ENCODE measurements around the gene TMEM116.
A peak's percentile ranks its signal among the peaks of the same experiment; 100 is the strongest.

TMEM116 gene

DNA sequence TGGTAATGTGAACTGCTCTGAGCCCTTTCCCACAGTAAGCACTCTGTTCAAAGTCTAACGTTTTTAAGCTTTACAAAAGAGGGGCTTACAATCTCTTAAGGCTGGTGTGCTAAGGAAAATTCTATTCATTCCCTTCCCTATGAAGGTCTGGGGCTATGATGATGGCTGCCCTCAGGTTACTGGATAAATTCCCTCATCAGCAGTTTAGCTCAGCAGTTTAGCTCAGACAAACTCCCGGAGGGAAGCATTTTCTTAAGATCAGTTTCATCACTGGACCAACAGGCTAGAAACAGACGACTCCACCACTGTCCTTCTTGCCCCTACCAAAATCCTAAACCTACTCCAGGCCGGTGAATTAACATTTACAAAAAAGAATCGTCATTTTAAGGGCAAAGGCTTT lies 19.3 kb upstream of the TMEM116 start:
- Histone ChIP-seq H3K36me3 (ENCODE audit: control insufficient read depth in 2 of 2, insufficient read depth in 1 of 2, low read length in 2 of 2) (peaks cover 75 to 90% of the 10 kb centered on the region in 2 experiments), H3K4me1 (ENCODE audit: control insufficient read depth, insufficient read depth, low read length) (no peaks in the 10 kb centered on the region), H3K9me3 (ENCODE audit: control insufficient read depth, insufficient read depth, low read depth, low read length) (no peaks in the 10 kb centered on the region), H3K27ac (ENCODE audit: extremely low read depth, low read depth, low read length) (peak overlapping the region; percentile 20; the same call in 1 of the 2 replicates), H3K4me3 (ENCODE audit: low read depth, low read length) (no peak overlapping the region)
- TF ChIP-seq ZNF302 (tag by site-specific recombination; IDR thresholded peaks at IDR 0.05; ENCODE audit: low read depth), result no peak
- TF ChIP-seq, protein P1, sequence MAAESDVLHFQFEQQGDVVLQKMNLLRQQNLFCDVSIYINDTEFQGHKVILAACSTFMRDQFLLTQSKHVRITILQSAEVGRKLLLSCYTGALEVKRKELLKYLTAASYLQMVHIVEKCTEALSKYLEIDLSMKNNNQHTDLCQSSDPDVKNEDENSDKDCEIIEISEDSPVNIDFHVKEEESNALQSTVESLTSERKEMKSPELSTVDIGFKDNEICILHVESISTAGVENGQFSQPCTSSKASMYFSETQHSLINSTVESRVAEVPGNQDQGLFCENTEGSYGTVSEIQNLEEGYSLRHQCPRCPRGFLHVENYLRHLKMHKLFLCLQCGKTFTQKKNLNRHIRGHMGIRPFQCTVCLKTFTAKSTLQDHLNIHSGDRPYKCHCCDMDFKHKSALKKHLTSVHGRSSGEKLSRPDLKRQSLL (tag by site-specific recombination; IDR thresholded peaks at IDR 0.05), result no peak
- TF ChIP-seq ZNF521 (tag by site-specific recombination; IDR thresholded peaks at IDR 0.05), result no peak
- TF ChIP-seq ZNF223 (tag by site-specific recombination; IDR thresholded peaks at IDR 0.05), result no peak
- TF ChIP-seq, protein P2, sequence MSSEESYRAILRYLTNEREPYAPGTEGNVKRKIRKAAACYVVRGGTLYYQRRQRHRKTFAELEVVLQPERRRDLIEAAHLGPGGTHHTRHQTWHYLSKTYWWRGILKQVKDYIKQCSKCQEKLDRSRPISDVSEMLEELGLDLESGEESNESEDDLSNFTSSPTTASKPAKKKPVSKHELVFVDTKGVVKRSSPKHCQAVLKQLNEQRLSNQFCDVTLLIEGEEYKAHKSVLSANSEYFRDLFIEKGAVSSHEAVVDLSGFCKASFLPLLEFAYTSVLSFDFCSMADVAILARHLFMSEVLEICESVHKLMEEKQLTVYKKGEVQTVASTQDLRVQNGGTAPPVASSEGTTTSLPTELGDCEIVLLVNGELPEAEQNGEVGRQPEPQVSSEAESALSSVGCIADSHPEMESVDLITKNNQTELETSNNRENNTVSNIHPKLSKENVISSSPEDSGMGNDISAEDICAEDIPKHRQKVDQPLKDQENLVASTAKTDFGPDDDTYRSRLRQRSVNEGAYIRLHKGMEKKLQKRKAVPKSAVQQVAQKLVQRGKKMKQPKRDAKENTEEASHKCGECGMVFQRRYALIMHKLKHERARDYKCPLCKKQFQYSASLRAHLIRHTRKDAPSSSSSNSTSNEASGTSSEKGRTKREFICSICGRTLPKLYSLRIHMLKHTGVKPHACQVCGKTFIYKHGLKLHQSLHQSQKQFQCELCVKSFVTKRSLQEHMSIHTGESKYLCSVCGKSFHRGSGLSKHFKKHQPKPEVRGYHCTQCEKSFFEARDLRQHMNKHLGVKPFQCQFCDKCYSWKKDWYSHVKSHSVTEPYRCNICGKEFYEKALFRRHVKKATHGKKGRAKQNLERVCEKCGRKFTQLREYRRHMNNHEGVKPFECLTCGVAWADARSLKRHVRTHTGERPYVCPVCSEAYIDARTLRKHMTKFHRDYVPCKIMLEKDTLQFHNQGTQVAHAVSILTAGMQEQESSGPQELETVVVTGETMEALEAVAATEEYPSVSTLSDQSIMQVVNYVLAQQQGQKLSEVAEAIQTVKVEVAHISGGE (tag by site-specific recombination; conservative IDR thresholded peaks at IDR 0.05; ENCODE audit: low read depth), result no peak
- no peak for TF ChIP-seq SP7 (tag by site-specific recombination; IDR thresholded peaks at IDR 0.05)
- TF ChIP-seq ZNF768 (tag by site-specific recombination; IDR thresholded peaks at IDR 0.05), result no peak
- TF ChIP-seq GLIS1 (tag by site-specific recombination; IDR thresholded peaks at IDR 0.05), result no peak
- no peak for TF ChIP-seq ZNF510 (tag by site-specific recombination; IDR thresholded peaks at IDR 0.05; ENCODE audit: insufficient replicate concordance)
- TF ChIP-seq ZNF433 (tag by site-specific recombination; IDR thresholded peaks at IDR 0.05; ENCODE audit: low read depth), result no peak
- TF ChIP-seq, protein P3, sequence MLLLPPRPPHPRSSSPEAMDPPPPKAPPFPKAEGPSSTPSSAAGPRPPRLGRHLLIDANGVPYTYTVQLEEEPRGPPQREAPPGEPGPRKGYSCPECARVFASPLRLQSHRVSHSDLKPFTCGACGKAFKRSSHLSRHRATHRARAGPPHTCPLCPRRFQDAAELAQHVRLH (tag by site-specific recombination; IDR thresholded peaks at IDR 0.05), result no peak
- ChIA-PET CTCF (interaction anchor here (0.7 kb wide), 1 partner anchor 231 kb away, joined by 3 read pairs; no protein-coding TSS in a partner anchor), POLR2A (interaction anchor here (0.6 to 0.7 kb wide), 2 partner anchors 19 to 60 kb away, joined by 3 read pairs; partner anchors contain the start of gene TMEM116)

GRCh38 chr12:112031472-112031871 lies 18.5 kb upstream of the TMEM116 start:
- Histone ChIP-seq H3K27ac (ENCODE audit: extremely low read depth, low read depth, low read length) (no peak overlapping the region), H3K4me1 (ENCODE audit: control insufficient read depth, insufficient read depth, low read length) (no peaks in the 10 kb centered on the region), H3K36me3 (ENCODE audit: control insufficient read depth in 2 of 2, insufficient read depth in 1 of 2, low read length in 2 of 2) (peaks cover 71 to 84% of the 10 kb centered on the region in 2 experiments), H3K4me3 (ENCODE audit: low read depth, low read length) (no peak overlapping the region), H3K9me3 (ENCODE audit: control insufficient read depth, insufficient read depth, low read depth, low read length) (no peaks in the 10 kb centered on the region)
- POLR2A ChIA-PET, result no interaction called here
- CTCF ChIA-PET, result no interaction called here
- TF ChIP-seq ZNF701 (tag by site-specific recombination; IDR thresholded peaks at IDR 0.05) (no peak), SCRT2 (tag by site-specific recombination; IDR thresholded peaks at IDR 0.05) (no peak), ZNF596 (tag by site-specific recombination; IDR thresholded peaks at IDR 0.05) (no peak), ZNF571 (tag by site-specific recombination; IDR thresholded peaks at IDR 0.05) (no peak), ZNF843 (tag by site-specific recombination; IDR thresholded peaks at IDR 0.05) (no peak), ZNF362 (tag by site-specific recombination; IDR thresholded peaks at IDR 0.05) (no peak), ZNF549 (tag by site-specific recombination; IDR thresholded peaks at IDR 0.05) (no peak), ZNF791 (tag by site-specific recombination; IDR thresholded peaks at IDR 0.05) (no peak), ZBTB21 (tag by site-specific recombination; IDR thresholded peaks at IDR 0.05) (no peak)
- TF ChIP-seq, protein P4, sequence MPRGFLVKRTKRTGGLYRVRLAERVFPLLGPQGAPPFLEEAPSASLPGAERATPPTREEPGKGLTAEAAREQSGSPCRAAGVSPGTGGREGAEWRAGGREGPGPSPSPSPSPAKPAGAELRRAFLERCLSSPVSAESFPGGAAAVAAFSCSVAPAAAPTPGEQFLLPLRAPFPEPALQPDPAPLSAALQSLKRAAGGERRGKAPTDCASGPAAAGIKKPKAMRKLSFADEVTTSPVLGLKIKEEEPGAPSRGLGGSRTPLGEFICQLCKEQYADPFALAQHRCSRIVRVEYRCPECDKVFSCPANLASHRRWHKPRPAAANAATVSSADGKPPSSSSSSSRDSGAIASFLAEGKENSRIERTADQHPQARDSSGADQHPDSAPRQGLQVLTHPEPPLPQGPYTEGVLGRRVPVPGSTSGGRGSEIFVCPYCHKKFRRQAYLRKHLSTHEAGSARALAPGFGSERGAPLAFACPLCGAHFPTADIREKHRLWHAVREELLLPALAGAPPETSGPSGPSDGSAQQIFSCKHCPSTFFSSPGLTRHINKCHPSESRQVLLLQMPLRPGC (tag by site-specific recombination; IDR thresholded peaks at IDR 0.05), result no peak
- TF ChIP-seq, protein P5, sequence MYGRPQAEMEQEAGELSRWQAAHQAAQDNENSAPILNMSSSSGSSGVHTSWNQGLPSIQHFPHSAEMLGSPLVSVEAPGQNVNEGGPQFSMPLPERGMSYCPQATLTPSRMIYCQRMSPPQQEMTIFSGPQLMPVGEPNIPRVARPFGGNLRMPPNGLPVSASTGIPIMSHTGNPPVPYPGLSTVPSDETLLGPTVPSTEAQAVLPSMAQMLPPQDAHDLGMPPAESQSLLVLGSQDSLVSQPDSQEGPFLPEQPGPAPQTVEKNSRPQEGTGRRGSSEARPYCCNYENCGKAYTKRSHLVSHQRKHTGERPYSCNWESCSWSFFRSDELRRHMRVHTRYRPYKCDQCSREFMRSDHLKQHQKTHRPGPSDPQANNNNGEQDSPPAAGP (tag by site-specific recombination; IDR thresholded peaks at IDR 0.05), result no peak

Data from HEK293 (cell line).